Calu3 (cell line): ENCODE results near the gene PLS1. TPM values are rescaled to one million over a fixed set of nuclear protein-coding genes. Genes with fewer than 3 reads are reported as not detected.
A peak's percentile ranks its signal among the peaks of the same experiment; 100 is the strongest.
"Not testable (repeated sequence)": the region's sequence is repeated elsewhere in the genome, so short reads cannot be mapped to it uniquely, and the experiment has no call there.

ENCODE experiments used
- Bru-seq: library from RNA; stranded (reverse); fragments of 400-500 nt; gene quantifications from one replicate; lab custom pipeline; 2021; lab: Mats Ljungman, UMichigan
- BruChase-seq, 2 experiments: library from RNA; stranded (reverse); fragments of 400-500 nt; gene quantifications; one replicate each; lab custom pipeline; 2021; lab: Mats Ljungman, UMichigan
- BruUV-seq: library from RNA; stranded (reverse); fragments of 400-500 nt; replicated peaks from 2 replicates; lab custom pipeline; 2021; lab: Mats Ljungman, UMichigan
- CTCF ChIA-PET: fragments of 300-600 bp; sonication (Branson Sonifier 250); formaldehyde crosslinking; loops from one replicate; lab custom pipeline; 2022; ENCODE audit warnings: antibody characterized with exemption; lab: Charles Lee
- DNase-seq: peaks from one replicate; pipeline ENCODE4 v3.0.0; 2022
- H3K27ac Mint-ChIP-seq: one replicate; pipeline ENCODE4 v1.8.0; 2022; ENCODE audit warnings: mixed read lengths; ENCODE audit not compliant: unreplicated experiment
- H3K27me3 Mint-ChIP-seq: one replicate; pipeline ENCODE4 v1.8.0; 2022; ENCODE audit warnings: mixed read lengths; ENCODE audit not compliant: unreplicated experiment
- H3K36me3 Mint-ChIP-seq: one replicate; pipeline ENCODE4 v1.8.0; 2022; ENCODE audit warnings: mild to moderate bottlenecking, moderate library complexity, mixed read lengths; ENCODE audit not compliant: insufficient read depth, unreplicated experiment
- H3K4me1 Mint-ChIP-seq: one replicate; pipeline ENCODE4 v1.8.0; 2022; ENCODE audit warnings: mild to moderate bottlenecking, low read depth, mixed read lengths; ENCODE audit not compliant: unreplicated experiment
- H3K4me3 Mint-ChIP-seq: one replicate; pipeline ENCODE4 v1.8.0; 2022; ENCODE audit warnings: mild to moderate bottlenecking, low read depth, moderate library complexity, mixed read lengths; ENCODE audit not compliant: unreplicated experiment
- H3K9me3 Mint-ChIP-seq: one replicate; pipeline ENCODE4 v1.8.0; 2022; ENCODE audit warnings: low read depth, mixed read lengths; ENCODE audit not compliant: unreplicated experiment
- CTCF ChIP-seq: fragments of 200-600 bp; IDR thresholded peaks from one replicate; pipeline ENCODE4 v1.8.0; 2022; ENCODE audit warnings: antibody characterized with exemption; ENCODE audit not compliant: unreplicated experiment
- intact Hi-C: fragments of 100-400 bp; cut with micrococcal nuclease; formaldehyde crosslinking; loops from one replicate; pipeline ENCODE4 v1.10.0; 2022; ENCODE audit not compliant: unreplicated experiment
- long read RNA-seq: library from polyadenylated mRNA; stranded (forward); transcript quantifications from one replicate; pipeline ENCODE4 v2.0.0, GENCODE V29; 2022
- total RNA-seq: library from RNA; stranded (reverse); gene quantifications from 2 replicates; pipeline ENCODE4 v1.2.3, GENCODE V29; 2022

The PLS1 gene
- 155 and 165 TPM in 2 replicates for total RNA-seq
- Bru-seq, nascent RNA, result percentile 91 among the genes with signal in this experiment
- BruChase-seq, experiment 1, labeled RNA remaining after a 6-hour chase, result percentile 91 among the genes with signal in this experiment
- percentile 83 among the genes with signal in this experiment for BruChase-seq, experiment 2, labeled RNA remaining after a 2-hour chase
- long read RNA-seq, transcript PLS1-202 (16 exons, 3,706 nt), result major isoform, 197 of 263 reads
- long read RNA-seq, partial matches to known transcripts, result 17 of 263 reads
- long read RNA-seq, other reads (novel, unspliced or antisense), result 49 of 263 reads

- TF ChIP-seq CTCF, result no peak
- intact Hi-C loops, result loop anchor here (1.0 to 5.0 kb wide), 2 partner anchors 51 to 68 kb away; no protein-coding TSS in a partner anchor
- CTCF ChIA-PET, result interaction anchor here (0.6 to 1.4 kb wide), 6 partner anchors 9 to 1722 kb away, joined by 3 to 5 read pairs (median 3); partner anchors contain the start of gene ATR
- no peaks in the 10 kb centered on the region for H3K27me3 Mint-ChIP-seq
- peak; percentile 99 for DNase-seq
- H3K27ac Mint-ChIP-seq, result peak within 1 kb of the TSS; percentile 84
- H3K9me3 Mint-ChIP-seq, result no peaks in the 10 kb centered on the region
- peaks cover 37% of the 10 kb centered on the region for H3K4me1 Mint-ChIP-seq
- BruUV-seq, result no TSS peak
- H3K36me3 Mint-ChIP-seq, result peaks cover 47% of the 10 kb centered on the region
- H3K4me3 Mint-ChIP-seq, result peak within 1 kb of the TSS; percentile 99
These were observed at the start of gene PLS1 for GRCh38 chr3:142595951-142596725. Gene PLS1 (plus strand): TSS chr3:142596393. CDS start chr3:142664238, 67,845 bp downstream.

- BruUV-seq, result no TSS peak
- intact Hi-C loops, result no loop called here
- DNase-seq, result no peak
- no peak overlapping the region for H3K4me3 Mint-ChIP-seq
- CTCF ChIA-PET, result no interaction called here
- no peaks in the 10 kb centered on the region for H3K27me3 Mint-ChIP-seq
- no peaks in the 10 kb centered on the region for H3K4me1 Mint-ChIP-seq
- no peak overlapping the region for H3K27ac Mint-ChIP-seq
- TF ChIP-seq CTCF, result no peak
- H3K36me3 Mint-ChIP-seq, result peaks cover 39% of the 10 kb centered on the region
- H3K9me3 Mint-ChIP-seq, result no peaks in the 10 kb centered on the region
These were observed 46.2 kb upstream of the PLS1 start for GRCh38 chr3:142549986-142550385.

- BruUV-seq, H3K9me3 Mint-ChIP-seq, intact Hi-C loops, H3K27me3 Mint-ChIP-seq, H3K4me1 Mint-ChIP-seq, H3K4me3 Mint-ChIP-seq, DNase-seq, H3K27ac Mint-ChIP-seq: not testable (repeated sequence)
- H3K36me3 Mint-ChIP-seq, result peaks cover 54% of the 10 kb centered on the region
- CTCF ChIA-PET, result interaction anchor here (0.7 to 1.3 kb wide), 3 partner anchors 11 to 36 kb away, joined by 4 to 7 read pairs (median 5); no protein-coding TSS in a partner anchor
These were observed 43.6 kb upstream of the PLS1 start for GRCh38 chr3:142552579-142552978.

GRCh38 chr3:142553741-142554140 lies 42.5 kb upstream of the PLS1 start:
- CTCF ChIA-PET, result interaction anchor here (1.3 kb wide), 1 partner anchor 10 kb away, joined by 5 read pairs; no protein-coding TSS in a partner anchor
- intact Hi-C loops, result no loop called here

More at GRCh38 chr3:142553741-142554140, 42.5 kb upstream of the PLS1 start:
- Mint-ChIP-seq H3K4me1 (no peaks in the 10 kb centered on the region), H3K9me3 (no peaks in the 10 kb centered on the region), H3K27me3 (no peaks in the 10 kb centered on the region), H3K36me3 (peaks cover 54% of the 10 kb centered on the region), H3K27ac (no peak overlapping the region), H3K4me3 (no peak overlapping the region)
- DNase-seq, result no peak
- no TSS peak for BruUV-seq
- no peak for TF ChIP-seq CTCF
